GM19099 (cell line): Measurements from ENCODE around the gene SEMA4G.
A peak's percentile ranks its signal among the peaks of the same experiment; 100 is the strongest.

Experiments used
- POLR2A ChIP-seq: IDR thresholded peaks from 3 replicates; pipeline ENCODE4 v1.6.1; 2011; ENCODE audit warnings: low read depth; ENCODE audit not compliant: insufficient read length; ENCODE audit errors: extremely low read depth

The SEMA4G gene

DNA sequence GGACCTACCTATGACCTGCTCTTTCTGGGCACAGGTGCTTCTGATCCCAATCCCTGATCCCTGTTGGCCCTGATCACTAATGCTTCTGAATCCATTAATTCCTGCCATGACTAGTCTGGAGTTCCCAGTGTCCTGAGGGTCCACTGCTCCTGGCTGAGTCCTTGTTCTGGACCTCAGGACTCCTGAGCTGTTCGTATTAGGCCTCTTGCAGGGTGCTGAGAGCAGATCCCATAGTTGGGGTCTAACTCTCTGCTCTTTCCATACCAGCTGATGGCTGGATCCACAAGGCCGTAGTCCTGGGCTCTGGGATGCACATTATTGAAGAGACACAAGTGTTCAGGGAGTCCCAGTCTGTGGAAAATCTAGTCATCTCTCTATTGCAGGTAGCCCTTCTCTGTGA is 11.0 kb downstream of the SEMA4G start:
- no peak for TF ChIP-seq POLR2A

DNA sequence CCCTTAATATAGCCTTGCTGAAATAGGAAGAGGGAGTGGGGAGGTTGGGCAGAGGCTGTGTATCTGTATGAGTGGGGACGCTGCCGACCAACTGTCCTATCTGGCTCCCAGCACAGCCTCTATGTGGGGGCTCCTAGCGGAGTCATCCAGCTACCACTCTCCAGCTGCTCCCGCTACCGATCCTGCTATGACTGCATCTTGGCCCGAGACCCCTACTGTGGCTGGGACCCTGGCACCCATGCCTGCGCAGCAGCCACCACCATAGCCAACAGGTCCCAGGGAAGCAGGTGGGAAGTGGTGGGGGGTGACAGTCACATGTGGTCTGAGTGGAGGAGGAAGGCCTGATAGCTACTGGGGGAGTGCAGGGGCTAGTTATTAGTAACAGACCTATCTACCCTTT is 11.4 kb downstream of the SEMA4G start:
- TF ChIP-seq POLR2A, result no peak

DNA sequence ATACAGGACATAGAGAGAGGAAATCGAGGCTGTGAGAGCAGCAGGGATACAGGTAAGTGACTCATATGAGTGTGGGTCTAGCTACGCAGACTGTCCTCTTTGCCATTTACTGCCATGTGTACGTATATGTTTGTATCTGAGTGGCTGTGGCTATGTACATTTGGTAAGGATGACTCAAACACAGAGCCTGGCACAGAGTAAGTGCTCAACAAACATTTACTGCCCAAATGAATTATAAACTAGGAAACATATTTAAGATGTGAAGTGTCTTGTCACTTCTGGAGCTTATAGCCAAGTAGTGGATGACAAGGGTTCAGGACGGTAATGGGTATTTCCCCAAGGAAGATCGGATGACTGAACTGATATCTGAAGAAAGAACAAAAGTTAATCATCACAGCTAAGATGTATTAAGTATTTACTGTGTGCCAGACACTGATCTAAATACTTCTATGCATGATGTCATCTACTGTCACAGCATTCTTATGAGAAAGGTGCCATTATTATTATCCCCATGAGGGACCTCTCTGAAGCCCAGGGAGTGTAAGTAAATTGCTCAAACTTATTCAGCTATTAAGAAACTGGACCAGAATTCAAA is 12.0 kb downstream of the SEMA4G start:
- no peak for TF ChIP-seq POLR2A

DNA sequence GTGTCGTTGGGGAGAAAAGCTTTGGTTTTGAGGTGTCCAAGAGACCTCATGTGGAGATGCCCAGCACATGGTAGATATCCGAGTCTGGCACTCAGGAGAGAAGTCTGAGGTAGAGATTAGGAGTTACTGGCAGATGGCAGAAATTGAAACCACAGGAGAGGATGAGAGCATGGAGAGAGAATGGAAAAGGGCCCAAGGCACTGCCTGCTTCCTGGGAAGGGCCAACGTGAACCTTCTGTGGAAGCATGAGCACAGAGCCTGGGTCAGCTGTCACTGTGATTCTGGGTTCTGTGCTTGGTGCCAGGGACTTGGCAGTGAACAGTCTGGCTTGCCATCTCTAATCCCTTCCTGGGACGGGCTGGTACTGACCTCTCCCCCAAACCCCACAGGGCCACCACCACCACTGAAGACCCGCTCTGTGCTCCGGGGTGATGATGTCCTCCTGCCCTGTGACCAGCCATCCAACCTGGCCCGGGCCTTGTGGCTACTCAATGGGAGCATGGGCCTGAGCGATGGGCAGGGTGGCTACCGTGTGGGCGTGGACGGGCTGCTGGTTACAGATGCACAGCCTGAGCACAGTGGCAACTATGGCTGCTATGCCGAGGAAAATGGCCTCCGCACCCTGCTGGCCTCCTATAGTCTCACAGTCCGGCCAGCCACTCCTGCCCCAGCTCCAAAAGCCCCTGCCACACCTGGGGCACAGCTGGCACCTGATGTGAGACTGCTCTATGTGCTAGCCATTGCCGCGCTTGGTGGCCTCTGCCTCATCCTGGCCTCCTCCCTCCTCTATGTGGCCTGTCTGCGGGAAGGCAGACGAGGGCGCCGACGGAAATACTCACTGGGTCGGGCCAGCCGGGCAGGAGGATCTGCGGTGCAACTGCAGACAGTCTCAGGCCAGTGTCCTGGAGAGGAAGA is 13.9 kb downstream of the SEMA4G start:
- no peak for TF ChIP-seq POLR2A

DNA sequence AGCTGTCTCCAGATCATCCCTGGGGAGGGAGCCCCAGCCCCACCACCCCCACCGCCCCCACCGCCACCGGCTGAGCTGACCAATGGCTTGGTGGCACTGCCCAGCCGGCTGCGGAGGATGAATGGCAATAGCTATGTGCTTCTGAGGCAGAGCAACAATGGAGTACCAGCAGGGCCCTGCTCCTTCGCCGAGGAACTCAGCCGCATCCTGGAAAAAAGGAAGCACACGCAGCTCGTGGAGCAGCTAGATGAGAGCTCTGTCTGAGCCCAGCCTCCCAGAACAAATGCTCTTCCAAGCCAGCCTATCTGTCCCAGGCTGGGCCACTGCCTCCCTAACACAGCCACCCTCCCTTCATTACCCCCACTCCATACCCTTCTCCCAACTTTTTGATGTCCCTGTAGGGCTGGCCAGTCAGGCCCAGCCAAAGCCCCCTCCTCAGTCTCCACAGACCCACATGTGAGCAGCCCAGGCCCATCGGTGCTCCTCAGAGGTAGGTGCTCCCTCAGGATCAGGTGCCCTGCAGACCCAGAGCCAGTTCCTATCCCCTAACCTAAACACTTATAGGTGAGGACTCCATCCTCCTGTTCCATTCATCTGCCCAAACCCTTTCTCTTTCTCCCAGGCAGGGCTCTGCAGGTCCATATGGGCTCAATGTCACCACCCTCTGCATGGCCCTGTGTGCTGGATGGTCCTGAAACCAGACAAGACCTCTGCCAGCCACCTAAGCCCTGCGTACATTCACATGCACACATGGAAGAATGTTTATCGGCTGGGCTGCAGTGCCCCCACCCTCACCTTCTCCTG is 14.8 kb downstream of the SEMA4G start:
- no peak for TF ChIP-seq POLR2A

DNA sequence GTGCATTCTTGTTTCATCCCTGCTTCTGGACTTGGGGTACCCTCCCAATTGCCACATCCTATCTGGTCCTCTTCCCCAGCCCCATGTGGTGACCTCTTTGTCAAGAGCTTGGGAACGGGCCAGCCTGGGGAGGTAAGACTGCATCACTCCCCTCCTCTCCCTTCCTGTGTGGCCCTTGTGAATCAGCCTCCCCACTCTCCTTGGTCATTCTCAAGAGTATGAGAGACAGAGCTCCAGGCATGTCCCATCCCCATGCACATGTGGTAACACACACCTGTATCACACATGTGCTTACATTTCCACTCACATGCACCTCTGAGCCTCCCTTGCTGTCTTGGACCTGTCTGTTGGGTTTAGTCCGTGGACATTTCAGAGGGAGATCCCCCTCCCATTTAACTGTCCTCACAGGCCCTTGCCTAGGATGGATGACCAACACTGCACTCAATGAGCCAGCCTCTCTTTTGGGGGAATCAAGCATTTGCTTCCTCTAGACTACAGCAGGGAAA is 15.4 kb downstream of the SEMA4G start:
- no peak for TF ChIP-seq POLR2A

DNA sequence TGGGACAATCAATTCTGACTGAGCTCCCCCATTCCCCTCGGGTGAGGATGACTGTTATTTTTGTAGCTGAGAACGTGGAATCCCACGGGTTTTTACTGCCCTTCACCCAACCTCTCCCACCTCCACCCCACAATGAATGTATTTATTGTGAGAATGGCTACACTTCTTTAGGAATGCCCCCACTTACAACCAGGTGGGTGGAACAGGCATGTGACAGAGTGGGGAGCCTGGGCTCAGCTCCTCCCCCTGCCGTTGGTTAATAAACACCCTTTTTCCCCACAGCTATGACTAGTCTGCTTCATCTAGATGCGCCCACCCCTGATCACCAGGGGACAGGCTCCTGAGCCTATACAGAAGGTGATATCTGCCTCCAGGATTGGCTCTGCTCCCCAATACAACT is 16.0 kb downstream of the SEMA4G start:
- TF ChIP-seq POLR2A, result no peak

DNA sequence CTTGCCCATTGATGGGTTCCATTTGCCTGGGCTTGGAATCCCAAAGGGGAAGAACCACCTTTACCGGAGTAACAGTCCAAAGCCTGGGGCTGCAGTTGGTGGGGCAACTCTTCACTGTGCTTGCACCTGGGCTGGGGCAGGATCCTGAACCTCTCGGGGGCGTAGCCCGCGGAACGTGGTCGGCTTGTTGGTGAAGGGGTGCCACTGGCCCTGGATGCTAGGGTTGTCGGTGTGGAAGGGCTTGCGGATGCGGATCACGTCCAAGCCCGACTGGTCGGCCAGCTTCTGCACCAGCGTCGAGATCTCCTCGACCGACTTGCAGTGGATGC is 17.3 kb downstream of the SEMA4G start:
- TF ChIP-seq POLR2A, result no peak

DNA sequence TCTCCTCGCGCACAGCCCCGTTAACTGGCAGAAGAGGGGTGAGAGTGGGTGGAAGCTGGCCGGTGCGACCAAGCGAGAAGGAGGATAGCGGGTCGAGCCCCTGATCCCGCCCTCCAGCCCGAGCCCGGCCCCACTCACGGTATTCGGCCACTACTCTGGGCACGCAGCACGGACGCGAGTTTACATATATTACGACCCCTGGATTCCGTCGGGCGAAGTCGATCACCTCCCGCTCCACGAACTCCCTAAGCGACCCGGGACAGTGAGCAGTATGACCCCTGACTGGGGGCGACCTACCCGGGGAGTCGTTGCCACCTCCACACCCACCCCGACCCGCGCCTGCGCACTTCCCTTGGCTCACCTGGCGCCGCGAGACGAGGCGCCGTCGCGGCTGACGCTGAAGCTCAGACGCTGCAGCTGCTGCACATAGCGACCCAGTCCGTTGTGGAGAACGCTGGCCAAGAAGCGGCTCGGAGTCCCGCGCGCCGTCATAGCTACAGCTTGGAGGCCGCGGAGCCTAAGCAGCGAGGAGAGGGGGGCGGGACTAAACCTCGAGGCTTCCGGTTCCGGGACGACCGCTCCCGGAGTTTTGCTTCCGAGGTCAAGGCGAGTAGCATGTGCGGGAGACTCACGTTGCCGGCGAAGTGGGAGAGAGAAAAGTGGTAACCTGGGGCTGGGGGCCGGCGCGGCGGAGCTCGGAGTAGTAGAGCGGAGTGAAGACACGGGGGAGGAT is 17.8 kb downstream of the SEMA4G start, which contains the start of the genes MRPL43 and TWNK:
TSS of gene MRPL43 (minus strand) at position 546 of the 733 bp plus-strand sequence. CDS start at position 492, 54 bp downstream.
TSS of gene TWNK (plus strand) at position 592 of the 733 bp plus-strand sequence. CDS start 668 bp downstream, outside the sequence.
- peak; percentile 79 for TF ChIP-seq POLR2A

DNA sequence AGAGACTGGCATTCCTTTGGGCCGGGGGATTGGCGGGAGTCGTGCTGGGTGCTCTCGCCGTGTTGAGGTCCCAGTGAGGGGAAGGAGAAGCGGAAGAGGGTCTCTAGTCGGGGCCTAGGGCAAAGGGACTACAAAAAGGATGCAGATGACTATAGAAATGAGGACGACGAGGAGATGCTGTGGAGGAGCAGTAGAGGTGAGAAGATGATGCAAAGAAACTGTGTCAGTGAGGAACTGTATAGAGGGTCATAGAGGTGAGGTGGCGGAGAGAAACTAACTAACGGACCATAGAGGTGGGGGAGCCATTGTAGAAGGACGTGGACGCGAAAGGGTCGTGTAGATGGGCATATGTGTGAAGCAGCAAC is 18.4 kb downstream of the SEMA4G start:
- no peak for TF ChIP-seq POLR2A

DNA sequence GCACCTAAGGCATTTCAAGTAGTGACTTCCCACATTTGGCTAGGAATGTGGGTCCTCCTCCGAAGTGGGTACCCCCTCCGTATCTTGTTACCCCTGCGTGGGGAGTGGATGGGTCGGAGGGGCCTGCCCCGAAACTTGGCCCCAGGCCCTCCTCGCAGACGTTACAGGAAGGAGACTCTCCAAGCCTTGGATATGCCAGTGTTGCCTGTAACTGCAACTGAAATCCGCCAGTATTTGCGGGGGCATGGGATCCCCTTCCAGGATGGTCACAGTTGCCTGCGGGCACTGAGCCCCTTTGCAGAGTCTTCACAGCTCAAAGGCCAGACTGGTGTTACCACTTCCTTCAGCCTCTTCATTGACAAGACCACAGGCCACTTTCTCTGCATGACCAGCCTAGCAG is 18.9 kb downstream of the SEMA4G start:
- no peak for TF ChIP-seq POLR2A

DNA sequence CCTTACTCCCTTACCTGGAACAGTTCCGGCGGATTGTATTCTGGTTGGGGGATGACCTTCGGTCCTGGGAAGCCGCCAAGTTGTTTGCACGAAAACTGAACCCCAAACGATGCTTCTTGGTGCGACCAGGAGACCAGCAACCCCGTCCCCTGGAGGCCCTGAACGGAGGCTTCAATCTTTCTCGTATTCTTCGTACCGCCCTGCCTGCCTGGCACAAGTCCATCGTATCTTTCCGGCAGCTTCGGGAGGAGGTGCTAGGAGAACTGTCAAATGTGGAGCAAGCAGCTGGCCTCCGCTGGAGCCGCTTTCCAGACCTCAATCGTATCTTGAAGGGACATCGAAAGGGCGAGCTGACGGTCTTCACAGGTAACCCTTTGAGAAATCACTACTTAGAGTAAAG is 19.8 kb downstream of the SEMA4G start:
- TF ChIP-seq POLR2A, result no peak

DNA sequence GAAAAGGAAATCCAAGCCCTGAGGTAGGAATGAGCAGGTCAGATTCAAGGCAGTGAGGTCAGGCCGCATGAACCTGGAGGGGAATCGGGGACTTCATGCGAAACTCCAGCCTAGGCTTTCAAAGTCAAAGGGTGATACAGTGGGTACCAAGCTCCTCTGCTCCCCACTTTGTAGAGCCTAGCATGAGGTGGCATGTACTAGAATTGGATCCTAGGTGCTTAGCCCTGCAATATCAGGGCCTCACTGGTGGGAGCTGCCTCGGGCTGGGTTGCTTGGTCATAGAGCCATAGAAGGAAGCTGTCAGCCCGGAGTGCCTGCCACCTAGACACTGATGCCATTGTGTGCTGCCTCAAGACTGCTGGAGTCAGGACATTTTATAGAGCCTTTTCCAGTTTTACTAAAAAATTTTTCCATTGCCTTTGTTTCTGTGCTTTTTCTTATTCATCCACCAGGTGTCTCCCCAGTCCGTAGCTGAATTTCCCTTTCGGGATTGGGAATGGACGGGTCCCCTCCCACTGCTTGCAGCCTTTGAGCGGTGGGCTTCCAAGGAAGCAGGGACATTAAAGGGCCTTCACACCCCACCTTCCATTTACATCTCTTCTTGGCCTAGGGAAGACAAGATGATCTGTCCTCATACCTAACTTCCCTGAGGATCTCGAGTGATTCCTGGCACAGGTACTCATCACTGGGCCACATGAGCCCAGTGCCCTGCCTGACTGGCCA is 24.8 kb downstream of the SEMA4G start:
- TF ChIP-seq POLR2A, result no peak

DNA sequence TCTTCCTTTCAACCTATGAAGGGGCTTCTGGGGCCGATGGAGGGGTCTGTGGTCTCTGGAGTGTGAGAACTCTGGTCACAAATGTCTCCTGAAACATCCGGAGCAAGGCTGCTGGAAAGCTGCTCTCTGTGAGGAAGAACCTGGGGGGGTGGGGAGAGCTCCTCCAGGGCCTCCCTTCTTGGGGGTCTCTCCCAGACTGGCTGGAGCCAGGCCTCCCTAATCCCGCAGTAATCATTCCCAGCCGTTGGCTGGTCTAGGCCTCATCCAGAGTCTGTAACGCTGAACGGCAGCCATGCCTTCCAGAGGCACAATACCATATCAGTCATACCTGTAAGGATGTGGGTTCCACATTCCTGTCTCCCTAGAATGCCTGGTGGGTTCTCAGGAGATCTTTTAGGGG is 25.9 kb downstream of the SEMA4G start:
- no peak for TF ChIP-seq POLR2A

DNA sequence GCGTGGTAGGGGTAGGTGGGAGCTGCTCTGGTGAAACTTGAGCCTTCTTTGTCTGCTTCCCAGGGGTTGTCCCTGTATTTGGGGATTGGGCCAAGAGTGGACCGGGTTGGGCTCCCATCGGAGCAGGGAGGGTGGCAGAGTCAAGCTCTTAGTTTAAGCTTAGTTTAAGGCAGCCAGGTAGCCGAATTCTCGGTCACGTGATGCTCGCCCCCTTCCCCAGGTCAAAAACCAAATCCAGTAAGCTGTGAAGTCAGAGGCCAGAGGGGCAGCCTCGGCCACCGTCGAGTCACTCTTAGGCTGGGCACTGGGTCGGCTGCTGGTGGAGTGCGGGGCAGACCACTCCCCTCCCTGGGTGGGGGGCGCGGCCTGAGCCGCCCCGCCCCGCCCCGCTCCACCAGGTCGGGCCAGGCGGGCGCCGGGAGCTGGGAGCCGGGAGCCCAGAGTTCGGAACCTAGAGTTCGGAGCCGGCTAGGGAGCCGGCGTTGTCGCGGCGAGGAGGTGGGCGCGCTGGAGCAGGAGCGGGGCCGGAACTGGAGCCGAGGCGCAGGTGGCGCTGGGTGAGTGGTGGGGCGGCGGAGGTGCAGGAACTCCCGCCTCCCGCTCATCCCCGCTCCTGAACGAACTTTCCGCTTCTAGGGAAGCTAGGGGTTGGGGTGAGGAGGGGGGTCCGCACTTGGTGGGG is 27.5 kb downstream of the SEMA4G start:
- no peak for TF ChIP-seq POLR2A
